Keratinocyte (primary cell): ENCODE data around the gene SETDB1. TPM values are rescaled to one million over a fixed set of nuclear protein-coding genes. Genes with fewer than 3 reads are reported as not detected.

Experiments used
- DNase-seq: peaks from one replicate; pipeline ENCODE4 v3.0.0-alpha.2; 2011; ENCODE audit warnings: low read depth, missing footprints, low spot score
- FAIRE-seq: peaks from 2 replicates; lab custom pipeline; 2011; peaks lifted over from hg19 to GRCh38; lab: Jason Lieb, UNC
- H2AFZ ChIP-seq: 2 replicates; pipeline ENCODE4 v1.6.0; 2012; ENCODE audit warnings: low read length, control low read depth, inconsistent platforms; ENCODE audit not compliant: control insufficient read depth
- H3K27ac ChIP-seq: 2 replicates; pipeline ENCODE4 v1.5.1; 2011; ENCODE audit warnings: low read length; ENCODE audit not compliant: control insufficient read depth, insufficient read depth
- H3K27me3 ChIP-seq: 3 replicates; pipeline ENCODE4 v1.6.0; 2011; ENCODE audit warnings: low read length; ENCODE audit not compliant: control insufficient read depth, insufficient read depth; ENCODE audit errors: extremely low read depth
- H3K36me3 ChIP-seq, 2 experiments: 2 replicates in 1 of 2; 3 replicates in 1 of 2; pipeline ENCODE4 v1.5.1; 2011; ENCODE audit warnings: low read length in 2 of 2, mild to moderate bottlenecking in 1 of 2; ENCODE audit not compliant: control insufficient read depth in 2 of 2, insufficient read depth in 2 of 2; ENCODE audit errors: extremely low read depth in 1 of 2
- H3K4me1 ChIP-seq: 3 replicates; pipeline ENCODE4 v1.5.1; 2011; ENCODE audit warnings: low read length; ENCODE audit not compliant: control insufficient read depth, insufficient read depth; ENCODE audit errors: extremely low read depth
- H3K4me2 ChIP-seq: 3 replicates; pipeline ENCODE4 v1.6.0; 2011; ENCODE audit warnings: low read depth, low read length; ENCODE audit not compliant: control insufficient read depth, insufficient read depth; ENCODE audit errors: extremely low read depth
- H3K4me3 ChIP-seq, 3 experiments: fragments of 200-600 bp in 1 of 3; sonication (generic) in 1 of 3; 2 replicates in 2 of 3; 3 replicates in 1 of 3; pipeline ENCODE4 v1.5.1; 2011 to 2016; ENCODE audit warnings: low read length in 3 of 3, mild to moderate bottlenecking in 3 of 3, control low read depth in 2 of 3, inconsistent platforms in 1 of 3, low read depth in 1 of 3, mixed read lengths in 1 of 3, mixed run types in 1 of 3, moderate library complexity in 1 of 3; ENCODE audit not compliant: control insufficient read depth in 2 of 3, insufficient read depth in 2 of 3; ENCODE audit errors: extremely low read depth in 1 of 3
- H3K79me2 ChIP-seq: 2 replicates; pipeline ENCODE4 v1.6.0; 2012; ENCODE audit warnings: low read length; ENCODE audit not compliant: control insufficient read depth, insufficient read depth
- H3K9ac ChIP-seq: 3 replicates; pipeline ENCODE4 v1.6.0; 2011; ENCODE audit warnings: low read length; ENCODE audit not compliant: control insufficient read depth, insufficient read depth; ENCODE audit errors: extremely low read depth
- H3K9me1 ChIP-seq: 3 replicates; pipeline ENCODE4 v1.6.0; 2011; ENCODE audit warnings: low read length; ENCODE audit not compliant: control insufficient read depth, insufficient read depth; ENCODE audit errors: extremely low read depth
- H3K9me3 ChIP-seq: 2 replicates; pipeline ENCODE4 v1.5.1; 2012; ENCODE audit warnings: low read depth, low read length; ENCODE audit not compliant: control insufficient read depth
- H4K20me1 ChIP-seq: 3 replicates; pipeline ENCODE4 v1.6.0; 2011; ENCODE audit warnings: low read length; ENCODE audit not compliant: control insufficient read depth, insufficient read depth; ENCODE audit errors: extremely low read depth
- CTCF ChIP-seq, 3 experiments: IDR thresholded peaks in 1 of 3; conservative IDR thresholded peaks in 1 of 3; optimal IDR thresholded peaks in 1 of 3; 2 replicates in 2 of 3; 3 replicates in 1 of 3; pipeline versions ENCODE3 to v1.5.1; 2011; ENCODE audit warnings: low read length in 3 of 3, mild to moderate bottlenecking in 3 of 3, moderate library complexity in 2 of 3, control low read depth in 1 of 3, inconsistent platforms in 1 of 3; ENCODE audit not compliant: insufficient read depth in 2 of 3; ENCODE audit errors: extremely low read depth in 1 of 3
- EZH2 ChIP-seq: IDR thresholded peaks from one replicate; pipeline ENCODE4 v1.6.1; 2012; ENCODE audit warnings: inconsistent platforms, mild to moderate bottlenecking, low read length, moderate library complexity
- dilution Hi-C: fragments of 300-500 bp; cut with MboI; formaldehyde crosslinking; loops from one replicate; pipeline ENCODE4 v1.7.0; 2020; ENCODE audit warnings: low sequenced_read_pairs; ENCODE audit not compliant: extremely low pct_ligation_motif_present
- polyA plus RNA-seq, 5 experiments: library from polyadenylated mRNA; depleted of rRNA in 3 of 5; stranded (reverse) in 3 of 5; stranded (forward) in 1 of 5; unstranded in 1 of 5; fragments of >200 nt; gene quantifications; 1 replicate in 1 of 5; 2 replicates in 3 of 5; 3 replicates in 1 of 5; pipeline versions ENCODE4 v1.2.1 to v1.2.3, GENCODE V29; 2011 to 2012; ENCODE audit warnings: missing spikeins in 2 of 5, low read depth in 1 of 5, low replicate concordance in 1 of 5

Gene SETDB1
- polyA plus RNA-seq, 1 donor (not counting 4 experiments of a cell fraction or from before 2014, with no cell fraction given) = 31.3 TPM

- no peak overlapping the region for H3K4me3 ChIP-seq
- TF ChIP-seq CTCF (optimal IDR thresholded peaks at IDR 0.05 in 1 of 3, IDR thresholded peaks at IDR 0.05 in 1 of 3, conservative IDR thresholded peaks at IDR 0.05 in 1 of 3; ENCODE audit: extremely low read depth in 1 of 3, insufficient read depth in 2 of 3, low read length in 3 of 3) (no peak), EZH2 (no peak)
- H4K20me1 ChIP-seq = no peaks in the 10 kb centered on the region
- no peak overlapping the region for H3K9ac ChIP-seq
- H3K9me3 ChIP-seq = no peaks in the 10 kb centered on the region
- no peaks in the 10 kb centered on the region for H3K4me1 ChIP-seq
- H3K27me3 ChIP-seq = no peaks in the 10 kb centered on the region
- H3K4me2 ChIP-seq = no peak overlapping the region
- no peaks in the 10 kb centered on the region for H3K9me1 ChIP-seq
- DNase-seq (no peak), FAIRE-seq (no peak)
- no peaks in the 10 kb centered on the region for H3K79me2 ChIP-seq
- H2AFZ ChIP-seq = no peak overlapping the region
- dilution Hi-C loops = no loop called here
- no peak overlapping the region for H3K27ac ChIP-seq
- H3K36me3 ChIP-seq = peaks cover 23 to 29% of the 10 kb centered on the region in 2 experiments
Measured at GRCh38 chr1:150960646-150961045, 34.5 kb downstream of the SETDB1 start.

DNA sequence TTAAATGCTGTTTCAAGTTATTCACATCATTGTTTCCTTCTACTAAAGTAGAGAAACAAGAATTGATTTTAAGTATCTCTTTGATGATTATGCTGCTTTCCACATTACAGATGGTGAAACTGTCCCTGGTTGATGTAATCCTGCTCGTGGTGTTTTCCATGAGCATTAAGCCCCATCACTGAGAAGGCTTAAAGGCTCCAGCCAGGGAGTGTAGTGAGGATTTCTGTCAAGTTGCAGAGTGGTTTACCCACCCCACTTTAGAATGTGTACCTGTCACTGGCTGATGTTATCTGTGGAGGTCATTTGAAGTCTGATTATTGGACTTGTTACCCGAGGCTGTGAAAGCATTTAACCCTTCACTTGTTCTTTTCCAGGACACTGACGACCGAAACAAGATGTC lies 35.6 kb downstream of the SETDB1 start:
- no peak overlapping the region for H2AFZ ChIP-seq
- H3K9ac ChIP-seq = no peak overlapping the region
- no peak overlapping the region for H3K4me3 ChIP-seq
- dilution Hi-C loops = no loop called here
- no peak for TF ChIP-seq CTCF (optimal IDR thresholded peaks at IDR 0.05 in 1 of 3, IDR thresholded peaks at IDR 0.05 in 1 of 3, conservative IDR thresholded peaks at IDR 0.05 in 1 of 3; ENCODE audit: extremely low read depth in 1 of 3, insufficient read depth in 2 of 3, low read length in 3 of 3)
- no peak for TF ChIP-seq EZH2
- peaks cover 34 to 39% of the 10 kb centered on the region in 2 experiments for H3K36me3 ChIP-seq
- no peak overlapping the region for H3K27ac ChIP-seq
- no peak for FAIRE-seq
- no peaks in the 10 kb centered on the region for H3K9me3 ChIP-seq
- no peaks in the 10 kb centered on the region for H3K9me1 ChIP-seq
- no peaks in the 10 kb centered on the region for H3K27me3 ChIP-seq
- DNase-seq = no peak
- no peak overlapping the region for H3K4me2 ChIP-seq
- H3K4me1 ChIP-seq = no peaks in the 10 kb centered on the region
- H3K79me2 ChIP-seq = no peaks in the 10 kb centered on the region
- no peaks in the 10 kb centered on the region for H4K20me1 ChIP-seq
